T47D (cell line): ENCODE measurements around the gene INPP5A.

Source experiments
- DNase-seq, 2 experiments: peaks; one replicate each; pipeline versions ENCODE4 v3.0.0 to v3.0.0-alpha.2; 2011 to 2012; ENCODE audit warnings: low read depth in 1 of 2, low spot score in 1 of 2
- JUND ChIP-seq: IDR thresholded peaks from 2 replicates; pipeline ENCODE4 v1.6.1; 2012; ENCODE audit warnings: low read depth
- in situ Hi-C: cut with HindIII; loops from 2 replicates; pipeline ENCODE4 v1.10.0; 2016; ENCODE audit warnings: low sequenced_read_pairs, low pct_unique_long_range_greater_than_20kb

Gene INPP5A

GRCh38 chr10:132524443-132525285 lies 12.9 kb upstream of the INPP5A start:
- in situ Hi-C loops = no loop called here
- no peak for DNase-seq
- no peak for TF ChIP-seq JUND

GRCh38 chr10:132526676-132527075 lies 10.9 kb upstream of the INPP5A start:
- no peak for TF ChIP-seq JUND
- in situ Hi-C loops = no loop called here
- DNase-seq = no peak

GRCh38 chr10:132527339-132528063 lies 10.1 kb upstream of the INPP5A start:
- no peak for TF ChIP-seq JUND
- in situ Hi-C loops = no loop called here
- DNase-seq = no peak

- no peak for TF ChIP-seq JUND
- in situ Hi-C loops = no loop called here
- DNase-seq = no peak
Observed at GRCh38 chr10:132528064-132528691, 9.4 kb upstream of the INPP5A start.

GRCh38 chr10:132532179-132532578 lies 5.4 kb upstream of the INPP5A start:
- no peak for TF ChIP-seq JUND
- DNase-seq = no peak
- in situ Hi-C loops = no loop called here

GRCh38 chr10:132532749-132533560 lies 4.6 kb upstream of the INPP5A start:
- DNase-seq = no peak
- no peak for TF ChIP-seq JUND
- in situ Hi-C loops = no loop called here

GRCh38 chr10:132533571-132534260 lies 3.9 kb upstream of the INPP5A start:
- in situ Hi-C loops = no loop called here
- no peak for DNase-seq
- TF ChIP-seq JUND = no peak

GRCh38 chr10:132534391-132535064 lies 3.1 kb upstream of the INPP5A start:
- no peak for TF ChIP-seq JUND
- in situ Hi-C loops = no loop called here
- DNase-seq = no peak

- DNase-seq = no peak
- in situ Hi-C loops = no loop called here
- TF ChIP-seq JUND = no peak
Observed at GRCh38 chr10:132535065-132535651, 2.4 kb upstream of the INPP5A start.

- TF ChIP-seq JUND = no peak
- DNase-seq = no peak
- in situ Hi-C loops = no loop called here
Observed at GRCh38 chr10:132536241-132536876, 1.2 kb upstream of the INPP5A start.
